HT-29 (cell line): ENCODE measurements around the gene SLC15A2. TPM values are rescaled to one million over a fixed set of nuclear protein-coding genes. Genes with fewer than 3 reads are reported as not detected.
"Not testable (repeated sequence)": the region's sequence is repeated elsewhere in the genome, so short reads cannot be mapped to it uniquely, and the experiment has no call there.

ENCODE experiments used
- DNase-seq: peaks from one replicate; pipeline ENCODE4 v3.0.0-alpha.2; 2015; ENCODE audit warnings: low spot score
- total RNA-seq: library from RNA; depleted of rRNA; stranded (reverse); fragments of >200 nt; shearing (Covaris generic); gene quantifications from 2 replicates; pipeline ENCODE4 v1.2.3, GENCODE V29; 2014; rRNA removed

Gene SLC15A2, protein sequence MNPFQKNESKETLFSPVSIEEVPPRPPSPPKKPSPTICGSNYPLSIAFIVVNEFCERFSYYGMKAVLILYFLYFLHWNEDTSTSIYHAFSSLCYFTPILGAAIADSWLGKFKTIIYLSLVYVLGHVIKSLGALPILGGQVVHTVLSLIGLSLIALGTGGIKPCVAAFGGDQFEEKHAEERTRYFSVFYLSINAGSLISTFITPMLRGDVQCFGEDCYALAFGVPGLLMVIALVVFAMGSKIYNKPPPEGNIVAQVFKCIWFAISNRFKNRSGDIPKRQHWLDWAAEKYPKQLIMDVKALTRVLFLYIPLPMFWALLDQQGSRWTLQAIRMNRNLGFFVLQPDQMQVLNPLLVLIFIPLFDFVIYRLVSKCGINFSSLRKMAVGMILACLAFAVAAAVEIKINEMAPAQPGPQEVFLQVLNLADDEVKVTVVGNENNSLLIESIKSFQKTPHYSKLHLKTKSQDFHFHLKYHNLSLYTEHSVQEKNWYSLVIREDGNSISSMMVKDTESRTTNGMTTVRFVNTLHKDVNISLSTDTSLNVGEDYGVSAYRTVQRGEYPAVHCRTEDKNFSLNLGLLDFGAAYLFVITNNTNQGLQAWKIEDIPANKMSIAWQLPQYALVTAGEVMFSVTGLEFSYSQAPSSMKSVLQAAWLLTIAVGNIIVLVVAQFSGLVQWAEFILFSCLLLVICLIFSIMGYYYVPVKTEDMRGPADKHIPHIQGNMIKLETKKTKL
- 0.28 and 2.3 TPM in 2 replicates for total RNA-seq

DNA sequence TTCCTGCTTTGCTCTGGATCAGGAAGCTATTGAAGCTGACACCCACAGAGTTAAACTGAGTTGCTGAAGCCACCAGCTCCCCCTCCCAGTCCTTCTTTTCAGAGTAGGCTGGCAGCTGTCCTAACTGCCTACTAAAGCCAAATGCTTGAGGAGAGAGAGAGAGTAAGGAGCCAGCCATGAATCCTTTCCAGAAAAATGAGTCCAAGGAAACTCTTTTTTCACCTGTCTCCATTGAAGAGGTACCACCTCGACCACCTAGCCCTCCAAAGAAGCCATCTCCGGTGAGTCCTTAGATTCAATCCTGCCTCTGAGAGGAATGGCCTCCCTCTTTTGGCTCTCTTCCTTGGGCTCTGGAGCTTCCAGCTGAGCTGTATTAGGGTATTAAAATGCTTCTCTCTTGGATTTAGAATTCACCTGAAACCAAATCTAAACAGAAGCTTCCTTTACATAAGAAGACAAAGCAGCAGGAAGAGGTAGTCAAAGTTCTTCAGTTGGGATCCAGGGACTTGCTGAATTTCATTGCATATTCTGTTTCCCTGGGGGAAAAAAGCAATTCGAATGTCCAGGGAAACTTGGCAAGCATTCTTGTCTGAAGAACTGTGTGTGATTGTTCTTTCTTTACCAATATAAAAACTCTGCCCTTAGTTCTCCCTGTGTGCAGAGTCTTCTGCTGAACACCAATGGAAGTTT is at the start of gene SLC15A2:
TSS of gene SLC15A2 (plus strand) at position 101 of the 690 bp plus-strand sequence. CDS start at position 177, 76 bp downstream.
- no peak for DNase-seq

DNA sequence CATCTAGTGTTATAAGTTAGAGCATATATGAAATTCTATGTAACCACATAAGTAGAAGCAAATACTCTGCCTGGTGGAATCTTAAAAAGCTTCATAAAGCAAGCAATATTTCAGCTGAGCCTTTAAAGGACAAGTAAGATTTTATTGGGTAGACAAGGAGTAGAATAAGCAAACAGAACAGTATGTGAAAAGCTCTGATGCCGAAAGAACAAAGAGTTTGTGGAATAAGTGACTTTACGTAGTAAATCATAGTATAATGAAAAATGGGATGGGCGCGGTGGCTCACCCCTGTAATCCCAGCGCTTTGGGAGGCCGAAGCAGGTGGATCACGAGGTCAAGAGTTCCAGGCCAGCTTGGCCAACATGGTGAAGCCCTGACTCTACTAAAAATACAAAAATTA is 49.3 kb upstream of the SLC15A2 start:
- DNase-seq = no peak

DNA sequence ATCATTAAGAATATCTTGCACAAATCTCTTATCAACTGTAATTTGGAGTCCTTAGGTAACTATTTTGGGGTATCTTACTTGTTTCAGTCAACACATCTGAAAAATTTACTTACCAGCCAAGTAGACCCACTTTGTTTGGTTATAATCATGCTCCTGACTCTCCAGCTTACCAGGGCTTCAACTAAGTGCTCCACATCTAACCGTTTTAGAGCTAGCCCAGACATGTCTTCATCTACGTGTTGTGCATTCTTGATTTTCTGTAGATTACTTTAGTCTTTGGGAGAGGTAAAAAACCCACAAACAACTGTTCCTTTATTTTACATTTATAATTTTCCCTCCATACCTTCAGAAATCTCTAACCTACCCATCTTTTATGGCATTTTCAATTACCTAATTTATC is 41.9 kb upstream of the SLC15A2 start:
- no peak for DNase-seq

DNA sequence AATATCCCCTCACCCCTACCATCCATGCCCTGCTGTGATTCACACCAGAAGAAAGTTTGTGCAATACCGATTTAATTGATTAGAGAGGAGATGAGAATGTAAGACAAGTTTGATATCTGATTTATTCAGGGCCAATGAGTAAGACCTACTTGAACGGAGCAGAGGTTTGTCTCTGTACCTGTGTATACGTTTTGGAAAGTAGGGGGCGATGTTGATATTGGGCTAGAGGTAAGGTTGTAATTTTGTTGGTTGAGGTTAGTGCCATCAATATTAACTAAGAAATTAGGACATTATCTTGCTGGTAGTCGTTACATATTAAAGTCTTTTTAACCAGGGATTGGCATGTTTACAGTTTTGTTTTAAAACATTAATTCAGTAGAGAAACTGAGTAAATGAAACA is 38.6 kb upstream of the SLC15A2 start:
- DNase-seq = peak; percentile 57

DNA sequence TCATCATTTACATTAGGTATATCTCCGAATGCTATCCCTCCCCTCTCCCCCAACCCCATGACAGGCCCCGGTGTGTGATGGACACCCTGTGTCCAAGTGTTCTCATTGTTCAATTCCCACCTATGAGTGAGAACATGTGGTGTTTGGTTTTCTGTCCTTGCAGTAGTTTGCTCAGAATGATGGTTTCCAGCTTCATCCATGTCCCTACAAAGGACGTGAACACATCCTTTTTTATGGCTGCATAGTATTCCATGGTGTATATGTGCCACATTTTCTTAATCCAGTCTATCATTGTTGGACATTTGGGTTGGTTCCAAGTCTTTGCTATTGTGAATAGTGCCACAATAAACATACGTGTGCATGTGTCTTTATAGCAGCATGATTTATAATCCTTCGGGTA is 36.4 kb upstream of the SLC15A2 start:
- not testable (repeated sequence) for DNase-seq

DNA sequence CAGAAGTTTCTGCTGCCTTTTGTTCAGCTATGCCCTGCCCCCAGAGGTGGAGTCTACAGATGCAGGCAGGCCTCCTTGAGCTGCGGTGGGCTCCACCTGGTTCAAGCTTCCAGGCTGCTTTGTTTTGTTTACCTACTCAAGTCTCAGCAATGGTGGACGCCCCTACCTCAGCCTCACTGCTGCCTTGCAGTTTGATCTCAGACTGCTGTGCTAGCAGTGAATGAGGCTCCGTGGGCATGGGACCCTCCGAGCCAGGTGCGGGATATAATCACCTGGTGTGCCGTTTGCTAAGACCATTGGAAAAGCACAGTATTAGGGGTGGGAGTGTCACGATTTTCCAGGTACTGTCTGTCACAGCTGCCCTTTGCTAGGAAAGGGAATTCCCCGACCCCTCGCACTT is 31.0 kb upstream of the SLC15A2 start:
- DNase-seq = not testable (repeated sequence)

DNA sequence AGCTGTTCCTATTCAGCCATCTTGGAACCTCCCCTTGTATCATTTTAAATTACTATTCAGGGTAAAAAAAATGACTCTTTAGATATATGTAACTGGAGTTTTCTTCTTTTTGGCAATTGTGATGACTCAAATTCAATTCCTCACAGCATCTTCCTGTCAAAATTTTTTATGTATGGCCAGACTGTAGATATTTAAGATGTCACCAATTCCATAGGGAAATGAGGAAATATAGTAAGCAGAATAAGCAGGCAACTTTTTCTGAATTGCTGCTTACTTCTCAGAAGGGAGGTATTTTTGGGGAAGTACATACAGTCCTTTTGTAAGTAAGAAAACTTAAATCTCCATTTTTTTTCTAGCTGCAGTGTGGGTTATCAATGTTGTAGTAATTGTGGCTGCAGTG is 30.4 kb upstream of the SLC15A2 start:
- DNase-seq = no peak

DNA sequence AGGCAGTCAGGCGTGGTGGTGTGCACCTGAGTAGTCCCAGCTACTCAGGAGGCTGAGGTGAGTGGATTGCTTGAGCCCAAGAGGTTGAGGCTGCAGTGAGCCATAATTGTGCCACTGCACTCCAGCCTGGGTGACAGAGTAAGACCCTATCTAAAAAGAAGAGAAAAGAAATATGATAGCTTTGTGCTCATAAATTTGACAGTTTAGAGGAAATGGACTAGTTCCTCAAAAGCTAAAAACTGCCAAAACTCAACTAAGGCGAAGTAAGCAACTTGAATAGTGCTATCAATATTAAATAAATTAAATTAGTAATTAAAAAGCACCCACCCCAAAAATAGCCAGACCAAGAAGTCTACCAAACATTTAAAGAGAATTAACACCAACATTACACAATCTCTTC is 24.5 kb upstream of the SLC15A2 start:
- no peak for DNase-seq

DNA sequence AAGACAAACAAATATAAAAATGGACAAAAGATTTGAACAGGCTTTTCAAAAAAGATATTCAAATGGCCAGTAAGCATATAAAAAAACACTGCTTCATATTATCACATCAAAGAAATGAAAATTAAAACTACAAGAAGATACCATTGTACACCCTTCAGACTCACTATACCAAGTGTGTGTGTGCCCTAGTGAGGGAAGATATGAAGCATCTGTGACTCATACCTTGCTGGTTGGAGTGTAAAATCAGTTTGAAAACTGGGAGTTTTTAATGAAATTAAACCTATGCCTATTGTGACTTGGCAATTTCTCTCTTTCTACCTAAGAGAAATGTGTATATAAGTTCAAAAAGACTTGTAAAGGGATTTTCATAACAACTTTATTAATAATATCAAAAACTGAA is 23.5 kb upstream of the SLC15A2 start:
- DNase-seq = no peak

DNA sequence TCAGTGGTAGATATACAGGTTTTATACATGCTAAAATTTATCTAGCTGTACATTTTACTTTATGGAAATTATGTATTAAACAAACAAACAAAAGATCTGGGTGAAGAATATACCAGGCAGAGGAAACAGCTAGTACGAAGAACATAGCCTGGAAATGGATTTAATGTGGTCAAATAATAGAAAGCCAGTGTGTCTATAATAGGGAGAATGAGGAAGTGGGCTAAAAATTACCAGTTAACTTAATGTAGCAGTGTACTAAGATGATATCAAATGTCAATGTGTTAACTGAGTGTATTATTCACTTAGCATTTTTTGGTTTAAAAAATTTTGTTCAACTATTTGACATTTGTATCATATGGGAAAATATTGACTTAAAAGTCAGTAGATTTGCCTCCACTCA is 22.8 kb upstream of the SLC15A2 start:
- DNase-seq = no peak

DNA sequence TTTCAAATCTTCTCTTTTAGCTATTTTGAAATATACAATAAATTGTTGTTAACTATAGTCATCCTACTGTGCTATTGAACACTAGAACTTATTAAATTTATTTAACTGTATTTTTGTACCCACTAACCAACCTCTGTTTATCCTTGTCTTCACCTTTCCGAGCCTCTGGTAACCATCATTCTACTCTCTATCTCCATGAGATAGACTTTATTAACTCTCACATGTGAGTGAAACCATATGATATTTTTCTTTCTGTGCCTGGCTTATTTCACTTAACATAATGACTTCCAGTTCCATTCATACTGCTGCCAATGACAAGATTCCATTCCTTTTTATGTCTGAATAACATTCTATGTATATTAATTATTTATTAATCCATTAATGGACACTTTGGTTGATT is 15.8 kb upstream of the SLC15A2 start:
- DNase-seq = no peak

DNA sequence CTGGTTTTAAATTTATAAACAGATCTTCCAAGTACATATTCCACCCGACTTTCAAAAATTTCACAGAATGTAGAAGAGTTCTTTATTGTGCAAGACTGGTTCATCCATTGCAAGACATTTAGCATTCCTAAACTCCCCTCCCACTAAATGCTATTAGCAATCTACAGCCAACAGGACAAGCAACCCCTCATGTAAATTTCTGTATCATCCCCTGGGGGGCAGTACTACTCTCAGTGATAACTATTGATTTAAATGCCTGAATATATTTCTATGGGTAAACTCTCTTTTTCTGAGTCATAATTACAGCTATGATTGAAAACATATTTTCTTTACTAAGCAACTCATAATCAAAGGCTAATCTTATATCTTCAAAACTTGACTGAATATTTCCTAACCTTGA is 10.7 kb upstream of the SLC15A2 start:
- peak; percentile 85 for DNase-seq

DNA sequence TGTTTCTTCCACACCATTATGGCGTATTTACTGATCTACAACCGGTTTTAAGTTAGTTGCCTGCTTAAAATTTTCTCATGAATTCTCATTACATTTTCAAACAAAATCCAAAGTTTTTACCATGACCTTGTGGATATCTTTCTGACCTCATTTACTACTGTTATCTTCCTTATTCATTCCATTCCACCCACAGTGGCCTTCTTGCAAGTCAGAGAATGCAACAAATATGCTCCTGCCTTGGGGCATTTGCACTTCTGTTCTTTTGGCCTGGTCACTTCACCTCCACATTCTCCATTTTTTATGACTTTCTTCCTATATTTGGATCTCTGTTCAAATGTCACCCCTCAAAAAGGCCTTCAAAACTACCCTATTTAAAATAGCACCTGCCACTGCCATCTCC is 8.8 kb upstream of the SLC15A2 start:
- no peak for DNase-seq

DNA sequence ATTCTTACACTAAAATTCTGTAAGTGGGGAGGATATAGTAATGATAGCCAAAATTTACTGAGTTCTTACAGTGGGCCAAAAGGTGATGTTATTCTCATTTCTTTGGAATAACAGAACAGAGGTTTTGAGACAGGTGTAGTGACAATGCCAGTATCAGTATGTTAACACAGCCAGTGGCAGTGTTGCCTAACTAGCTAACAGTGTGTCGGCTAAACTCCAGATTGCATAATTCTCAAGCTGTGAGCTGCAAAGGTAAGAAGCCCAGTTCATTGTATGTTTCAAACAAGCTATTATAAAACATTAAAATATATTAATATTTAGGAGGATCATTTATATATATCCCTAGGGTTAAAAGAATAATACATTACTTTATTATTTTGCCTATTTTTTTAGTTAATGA is 920 bp downstream of the SLC15A2 start:
- no peak for DNase-seq

DNA sequence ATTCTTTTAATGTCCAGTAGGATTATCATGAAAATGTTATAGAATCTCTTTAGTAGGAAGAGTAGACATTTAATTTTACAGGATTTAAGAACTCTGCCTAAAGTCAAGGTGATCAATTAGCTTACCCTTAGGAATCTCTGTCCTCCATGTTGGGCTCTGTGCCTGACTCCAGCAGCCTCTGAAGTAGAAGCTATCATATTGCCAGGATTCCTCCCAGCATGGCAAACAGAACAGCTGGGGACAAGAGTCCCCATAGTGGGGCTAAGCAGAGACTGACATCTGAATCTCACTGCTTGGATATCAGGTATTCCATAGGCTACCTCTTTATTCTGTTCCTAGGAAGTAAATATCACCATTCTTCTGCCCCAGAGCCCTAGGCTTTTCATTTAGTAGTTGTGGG is 1.5 kb downstream of the SLC15A2 start:
- no peak for DNase-seq

DNA sequence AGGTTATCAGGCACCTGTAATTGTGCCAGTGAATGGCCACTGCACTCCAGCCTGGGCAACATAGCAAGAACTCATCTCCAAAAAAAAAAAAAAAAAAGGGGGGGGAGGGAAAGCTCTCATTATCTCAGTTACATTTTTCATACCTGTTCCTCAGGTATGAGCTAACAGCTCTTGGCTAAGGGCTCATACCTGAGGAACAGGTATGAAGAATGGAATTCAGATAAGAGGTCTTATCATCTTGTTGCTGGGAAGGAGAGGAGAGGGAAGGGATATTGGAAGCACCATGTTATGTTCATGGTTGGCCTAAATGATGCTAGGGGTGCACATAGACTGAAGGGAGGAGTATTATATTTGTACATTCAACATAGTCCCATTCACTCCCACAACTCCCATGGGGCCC is 2.6 kb downstream of the SLC15A2 start:
- DNase-seq = no peak

DNA sequence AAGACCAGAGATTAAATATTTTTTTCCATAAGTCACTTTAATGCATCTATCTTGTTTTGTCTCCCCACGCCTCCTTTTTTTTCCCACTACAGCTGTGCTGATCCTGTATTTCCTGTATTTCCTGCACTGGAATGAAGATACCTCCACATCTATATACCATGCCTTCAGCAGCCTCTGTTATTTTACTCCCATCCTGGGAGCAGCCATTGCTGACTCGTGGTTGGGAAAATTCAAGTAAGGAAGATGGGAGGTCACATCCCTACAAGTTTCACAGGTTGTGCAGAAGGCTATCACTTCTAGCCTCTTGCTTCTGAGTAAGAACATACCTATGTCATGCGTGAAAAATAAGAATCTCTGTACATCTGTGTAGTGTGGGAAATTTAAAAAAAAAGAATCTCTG is 3.1 kb downstream of the SLC15A2 start:
- DNase-seq = no peak

DNA sequence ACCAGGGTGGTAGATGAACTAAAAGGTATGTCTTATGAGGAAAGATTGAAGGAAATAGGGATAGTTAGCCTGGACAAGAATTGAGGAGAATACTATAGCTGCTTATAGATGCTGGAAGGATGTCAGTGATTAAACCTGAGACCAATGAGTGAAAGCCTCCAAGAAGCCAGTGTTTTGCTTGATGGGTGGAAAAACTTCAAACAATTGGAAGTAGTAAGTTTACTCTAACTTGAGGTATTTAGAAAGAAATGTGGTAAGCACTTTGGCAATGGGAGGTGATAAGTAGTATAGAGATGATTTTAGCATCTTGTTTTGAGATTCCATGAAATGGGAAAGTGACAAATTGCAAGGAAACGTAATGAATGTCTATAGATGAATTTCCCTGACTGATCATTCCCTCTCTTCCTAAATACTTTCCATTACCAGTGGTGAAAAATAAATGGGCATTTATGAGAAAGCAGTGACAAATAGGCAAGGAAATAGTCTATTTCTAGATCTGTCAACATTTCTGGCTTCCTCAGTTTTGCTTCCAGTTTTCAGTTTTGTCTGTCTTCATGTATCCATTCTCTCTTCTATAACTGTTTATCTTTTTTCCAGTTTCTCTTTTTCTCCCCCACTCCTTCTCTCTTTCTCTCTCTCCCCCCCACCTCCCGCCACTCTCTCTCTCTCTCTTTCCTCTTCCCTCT is 19.2 kb downstream of the SLC15A2 start:
- DNase-seq = no peak

DNA sequence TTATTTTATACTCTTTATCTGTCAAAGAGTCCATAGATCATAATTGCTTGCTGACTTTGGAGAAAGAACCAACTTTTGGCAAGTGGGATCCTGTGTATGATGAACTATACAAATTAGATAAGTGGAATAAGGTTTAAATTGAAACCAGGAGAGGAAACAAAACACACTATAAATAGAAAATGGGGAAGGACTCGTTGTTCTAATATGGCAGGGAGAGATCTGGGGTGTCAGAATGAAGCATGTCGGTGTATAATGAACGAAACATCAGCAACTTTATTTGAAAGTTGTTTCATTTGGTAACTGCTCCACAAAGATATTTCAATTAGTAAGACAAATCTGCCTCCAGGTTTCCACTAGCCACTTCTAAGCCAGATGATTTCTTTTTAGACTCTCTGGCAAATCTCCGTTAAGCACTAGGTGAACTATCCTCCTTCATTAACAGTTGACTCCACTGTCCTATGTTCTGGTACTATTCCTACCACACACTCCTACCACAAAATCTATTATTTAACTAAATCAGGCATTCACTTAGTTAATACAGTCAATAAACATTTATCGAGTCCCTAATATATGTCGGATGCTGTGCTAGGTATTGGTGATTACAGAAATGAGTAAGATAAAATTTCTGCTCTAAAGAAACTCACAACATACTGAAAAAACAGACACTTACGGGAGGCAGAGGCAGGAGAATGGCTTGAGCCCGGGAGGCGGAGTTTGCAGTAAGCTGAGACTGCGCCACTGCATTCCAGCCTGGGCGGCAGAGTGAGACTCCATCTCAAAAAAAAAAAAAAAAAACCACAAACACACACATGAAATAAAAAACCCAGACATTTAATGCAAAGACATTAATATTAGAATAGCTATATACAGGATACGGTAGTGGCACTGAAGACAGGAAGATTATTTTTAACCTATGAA is 20.1 kb downstream of the SLC15A2 start:
- no peak for DNase-seq

DNA sequence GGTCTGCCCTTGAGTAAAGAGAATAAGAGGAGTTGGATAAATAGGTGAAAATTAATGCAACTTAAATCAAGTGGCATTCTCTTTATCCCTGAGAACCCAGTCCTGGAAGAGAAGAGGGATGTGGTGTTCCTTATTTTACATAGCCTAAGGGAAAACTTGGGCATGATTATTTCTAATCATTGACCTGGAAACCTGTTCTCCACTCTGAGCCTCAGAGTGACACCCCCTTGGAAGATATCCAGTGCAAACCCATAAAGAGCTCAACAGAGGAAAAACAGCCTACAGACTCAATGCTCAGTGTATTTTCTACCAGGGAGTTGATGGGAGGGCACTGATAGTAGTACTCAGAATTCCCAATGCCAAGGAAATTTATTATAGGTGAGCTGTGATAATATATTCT is 22.0 kb downstream of the SLC15A2 start:
- no peak for DNase-seq
